MCF 10A (cell line): ENCODE measurements around the gene KLRC1. TPM values are rescaled to one million over a fixed set of nuclear protein-coding genes. Genes with fewer than 3 reads are reported as not detected.
"Not testable (repeated sequence)": the region's sequence is repeated elsewhere in the genome, so short reads cannot be mapped to it uniquely, and the experiment has no call there.

Experiments
- BruUV-seq: library from RNA; stranded (reverse); fragments of 400-500 nt; replicated peaks from 2 replicates; lab custom pipeline; 2021; lab: Mats Ljungman, UMichigan
- CTCF ChIA-PET: fragments of 300-600 bp; sonication (Branson Sonifier 250); formaldehyde crosslinking; extraction: SDS; loops from one replicate; lab custom pipeline; 2021; ENCODE audit warnings: antibody characterized with exemption, inconsistent platforms; lab: Yijun Ruan, JAX
- POLR2A ChIA-PET: fragments of 300-600, 350-650 bp; sonication (Branson Sonifier 250); formaldehyde crosslinking; extraction: SDS; loops from one replicate; lab custom pipeline; 2020; ENCODE audit warnings: antibody characterized with exemption, inconsistent platforms; lab: Yijun Ruan, JAX
- DNase-seq: peaks from one replicate; pipeline ENCODE4 v3.0.0-alpha.2; 2018; ENCODE audit not compliant: unreplicated experiment
- H3K27ac Mint-ChIP-seq: one replicate; pipeline ENCODE4 v1.8.0; 2022; ENCODE audit warnings: mild to moderate bottlenecking, low read depth, mixed read lengths; ENCODE audit not compliant: unreplicated experiment
- H3K27me3 Mint-ChIP-seq: one replicate; pipeline ENCODE4 v1.8.0; 2022; ENCODE audit warnings: mixed read lengths; ENCODE audit not compliant: insufficient read depth, unreplicated experiment
- H3K36me3 Mint-ChIP-seq: one replicate; pipeline ENCODE4 v1.8.0; 2022; ENCODE audit warnings: mild to moderate bottlenecking, moderate library complexity, mixed read lengths; ENCODE audit not compliant: insufficient read depth, unreplicated experiment
- H3K4me1 Mint-ChIP-seq: one replicate; pipeline ENCODE4 v1.8.0; 2022; ENCODE audit warnings: mixed read lengths; ENCODE audit not compliant: insufficient read depth, unreplicated experiment
- H3K4me3 Mint-ChIP-seq: one replicate; pipeline ENCODE4 v1.8.0; 2022; ENCODE audit warnings: mild to moderate bottlenecking, moderate library complexity, mixed read lengths; ENCODE audit not compliant: unreplicated experiment
- H3K9me3 Mint-ChIP-seq: one replicate; pipeline ENCODE4 v1.8.0; 2022; ENCODE audit warnings: mixed read lengths; ENCODE audit not compliant: unreplicated experiment
- intact Hi-C: fragments of 100-400 bp; cut with micrococcal nuclease; formaldehyde crosslinking; loops from 2 replicates; pipeline ENCODE4 v1.14.1; 2022
- total RNA-seq: library from RNA; stranded (reverse); gene quantifications from 2 replicates; pipeline ENCODE4 v1.2.3, GENCODE V29; 2022
- TF ChIP-seq, protein P1 (sequence below): fragments of 200-600 bp; IDR thresholded peaks from one replicate; pipeline ENCODE4 v1.8.0; 2022; ENCODE audit warnings: antibody characterized with exemption, mild to moderate bottlenecking; ENCODE audit not compliant: unreplicated experiment

The KLRC1 gene
- total RNA-seq, 1 experiment from 2014 or later, result not detected

DNA sequence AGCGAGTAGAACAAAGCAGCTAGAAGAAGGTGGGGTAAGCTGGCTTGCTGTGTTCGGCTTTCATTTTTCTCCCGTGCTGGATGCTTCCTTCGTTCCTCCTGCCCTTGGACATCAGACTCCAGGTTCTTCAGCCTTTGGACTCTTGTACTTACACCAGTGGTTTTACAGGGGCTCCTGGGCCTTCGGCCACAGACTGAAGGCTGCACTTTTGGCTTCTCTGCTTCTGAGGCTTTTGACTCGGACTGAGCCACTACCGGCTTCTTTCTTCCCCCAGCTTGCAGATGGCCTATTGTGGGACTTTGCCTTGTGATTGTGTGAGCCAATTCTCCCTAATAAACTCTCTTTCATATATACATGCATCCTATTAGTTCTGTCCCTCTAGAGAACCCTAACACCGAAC is 27.2 kb downstream of the KLRC1 start:
- H3K4me1 Mint-ChIP-seq, H3K4me3 Mint-ChIP-seq, intact Hi-C loops, H3K27me3 Mint-ChIP-seq, DNase-seq, H3K9me3 Mint-ChIP-seq, POLR2A ChIA-PET, H3K27ac Mint-ChIP-seq, CTCF ChIA-PET, H3K36me3 Mint-ChIP-seq, BruUV-seq: not testable (repeated sequence)

DNA sequence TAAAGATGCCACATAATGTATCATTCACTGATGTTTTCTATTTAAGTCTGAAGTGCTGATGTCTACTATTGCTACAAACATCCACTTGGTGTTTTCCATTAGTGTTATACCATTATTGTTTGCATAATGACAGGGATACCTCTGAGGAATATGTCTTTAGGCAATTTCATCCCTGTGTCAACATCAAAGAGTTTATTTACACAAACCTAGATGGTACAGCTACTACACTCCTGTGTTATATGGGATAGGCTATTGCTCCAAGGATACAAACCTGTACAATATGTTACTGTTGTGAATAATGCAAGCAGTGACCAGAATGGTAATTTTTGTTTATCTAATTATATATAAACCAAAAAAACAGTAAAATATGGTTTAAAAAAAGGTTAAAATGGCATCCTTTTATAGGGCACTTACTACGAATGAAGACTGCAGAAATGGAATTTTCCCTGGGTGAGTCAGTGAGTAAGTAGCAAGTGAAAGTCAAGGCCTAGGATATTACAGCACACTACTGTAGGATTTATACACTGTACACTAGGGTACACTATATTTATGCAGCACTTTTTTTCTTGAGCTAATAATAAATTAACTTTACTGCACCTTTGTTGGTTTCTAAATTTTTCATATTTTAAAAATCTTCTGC is 28.8 kb downstream of the KLRC1 start:
- POLR2A ChIA-PET, BruUV-seq, CTCF ChIA-PET, H3K27me3 Mint-ChIP-seq, H3K27ac Mint-ChIP-seq, H3K9me3 Mint-ChIP-seq, intact Hi-C loops, H3K36me3 Mint-ChIP-seq, DNase-seq, H3K4me3 Mint-ChIP-seq, H3K4me1 Mint-ChIP-seq: not testable (repeated sequence)

DNA sequence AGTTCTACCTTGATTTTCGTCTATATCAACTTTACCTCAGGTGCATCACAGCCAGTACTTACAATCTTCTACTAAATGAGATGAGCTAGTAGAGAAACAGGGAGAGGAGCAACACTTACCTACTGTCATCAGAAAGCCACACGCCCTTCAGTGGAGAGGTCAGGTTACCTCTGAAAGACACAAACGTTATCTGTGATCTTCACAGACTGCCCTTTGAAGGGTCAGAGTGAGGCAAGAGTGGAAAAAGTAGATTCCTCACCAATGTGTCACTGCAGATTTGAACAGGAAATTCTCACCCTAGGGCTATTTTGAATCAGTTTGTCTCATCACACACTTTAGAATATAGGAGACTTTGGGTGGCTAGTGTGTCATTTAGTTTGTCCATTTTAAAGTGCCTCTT is 31.0 kb downstream of the KLRC1 start:
- intact Hi-C loops, DNase-seq, H3K27me3 Mint-ChIP-seq, H3K36me3 Mint-ChIP-seq, BruUV-seq, H3K9me3 Mint-ChIP-seq, H3K4me3 Mint-ChIP-seq, H3K27ac Mint-ChIP-seq, CTCF ChIA-PET: not testable (repeated sequence)
- POLR2A ChIA-PET, result interaction anchor here (0.6 kb wide), 2 partner anchors 30 to 1142 kb away, joined by 3 to 4 read pairs; no protein-coding TSS in a partner anchor
- peaks cover 10% of the 10 kb centered on the region for H3K4me1 Mint-ChIP-seq

DNA sequence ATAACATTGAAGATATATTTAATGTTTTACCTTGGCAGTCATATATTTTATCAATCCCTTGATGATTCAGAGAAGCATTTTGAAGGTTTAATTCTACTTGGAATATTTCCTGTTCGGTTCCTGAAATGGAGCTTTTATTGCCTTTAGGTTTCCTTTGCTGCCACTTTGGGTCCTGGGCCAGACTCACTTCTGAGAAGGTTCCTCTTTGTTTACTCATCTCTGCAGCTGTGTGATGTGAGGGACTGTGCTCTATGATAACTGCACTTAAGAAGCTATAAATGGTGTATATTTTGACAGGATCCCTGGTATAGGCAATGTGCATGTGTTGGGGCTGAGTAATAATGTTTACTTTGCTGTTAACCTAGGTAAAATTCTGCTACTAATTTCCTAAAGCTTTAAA is 32.8 kb downstream of the KLRC1 start, which contains the start of gene KLRC3:
Gene KLRC3, minus strand, starts transcription at position 262 of the 400 bp plus-strand sequence. Its CDS starts 45 bp downstream, at position 217.
- Mint-ChIP-seq H3K27ac (peak within 1 kb of the TSS; percentile 63), H3K4me1 (peaks cover 10% of the 10 kb centered on the region), H3K4me3 (peak within 1 kb of the TSS; percentile 66)
- H3K27me3 Mint-ChIP-seq, intact Hi-C loops, H3K36me3 Mint-ChIP-seq, BruUV-seq, H3K9me3 Mint-ChIP-seq: not testable (repeated sequence)
- peak; percentile 9 for DNase-seq
- ChIA-PET POLR2A (interaction anchor here (0.6 to 1.3 kb wide), 5 partner anchors 15 to 55 kb away, joined by 3 to 8 read pairs (median 4); no protein-coding TSS in a partner anchor), CTCF (interaction anchor here (0.6 kb wide), 1 partner anchor 1160 kb away, joined by 4 read pairs; no protein-coding TSS in a partner anchor)

DNA sequence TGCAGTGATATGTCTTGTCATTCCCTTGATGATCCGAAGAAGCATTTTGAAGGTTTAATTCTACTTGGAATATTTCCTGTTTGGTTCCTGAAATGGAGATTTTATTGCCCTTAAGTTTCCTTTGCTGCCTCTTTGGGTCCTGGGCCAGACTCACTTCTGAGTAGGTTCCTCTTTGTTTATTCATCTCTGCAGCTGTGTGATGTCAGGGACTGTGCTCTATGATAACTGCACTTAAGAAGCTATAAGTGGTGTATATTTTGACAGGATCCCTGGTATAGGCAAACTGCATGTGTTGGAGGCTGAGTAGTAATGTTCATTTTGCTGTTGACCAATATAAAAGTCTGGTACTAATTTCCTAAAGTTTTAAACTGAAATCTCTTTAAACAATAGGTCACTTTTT is 43.8 kb downstream of the KLRC1 start, which contains the start of gene KLRC4:
Gene KLRC4, minus strand, starts transcription at position 366 of the 400 bp plus-strand sequence. Its CDS starts 182 bp downstream, at position 184.
- Mint-ChIP-seq H3K4me1 (no peaks in the 10 kb centered on the region), H3K27me3 (no peaks in the 10 kb centered on the region), H3K4me3 (no peak within 1 kb of the TSS), H3K36me3 (peaks cover 8% of the 10 kb centered on the region), H3K9me3 (no peaks in the 10 kb centered on the region), H3K27ac (no peak within 1 kb of the TSS)
- ChIA-PET CTCF (no interaction called here), POLR2A (no interaction called here)
- DNase-seq, result no peak
- intact Hi-C loops, result no loop called here
- no TSS peak for BruUV-seq
- TF ChIP-seq, protein P1, sequence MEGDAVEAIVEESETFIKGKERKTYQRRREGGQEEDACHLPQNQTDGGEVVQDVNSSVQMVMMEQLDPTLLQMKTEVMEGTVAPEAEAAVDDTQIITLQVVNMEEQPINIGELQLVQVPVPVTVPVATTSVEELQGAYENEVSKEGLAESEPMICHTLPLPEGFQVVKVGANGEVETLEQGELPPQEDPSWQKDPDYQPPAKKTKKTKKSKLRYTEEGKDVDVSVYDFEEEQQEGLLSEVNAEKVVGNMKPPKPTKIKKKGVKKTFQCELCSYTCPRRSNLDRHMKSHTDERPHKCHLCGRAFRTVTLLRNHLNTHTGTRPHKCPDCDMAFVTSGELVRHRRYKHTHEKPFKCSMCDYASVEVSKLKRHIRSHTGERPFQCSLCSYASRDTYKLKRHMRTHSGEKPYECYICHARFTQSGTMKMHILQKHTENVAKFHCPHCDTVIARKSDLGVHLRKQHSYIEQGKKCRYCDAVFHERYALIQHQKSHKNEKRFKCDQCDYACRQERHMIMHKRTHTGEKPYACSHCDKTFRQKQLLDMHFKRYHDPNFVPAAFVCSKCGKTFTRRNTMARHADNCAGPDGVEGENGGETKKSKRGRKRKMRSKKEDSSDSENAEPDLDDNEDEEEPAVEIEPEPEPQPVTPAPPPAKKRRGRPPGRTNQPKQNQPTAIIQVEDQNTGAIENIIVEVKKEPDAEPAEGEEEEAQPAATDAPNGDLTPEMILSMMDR, result no peak

DNA sequence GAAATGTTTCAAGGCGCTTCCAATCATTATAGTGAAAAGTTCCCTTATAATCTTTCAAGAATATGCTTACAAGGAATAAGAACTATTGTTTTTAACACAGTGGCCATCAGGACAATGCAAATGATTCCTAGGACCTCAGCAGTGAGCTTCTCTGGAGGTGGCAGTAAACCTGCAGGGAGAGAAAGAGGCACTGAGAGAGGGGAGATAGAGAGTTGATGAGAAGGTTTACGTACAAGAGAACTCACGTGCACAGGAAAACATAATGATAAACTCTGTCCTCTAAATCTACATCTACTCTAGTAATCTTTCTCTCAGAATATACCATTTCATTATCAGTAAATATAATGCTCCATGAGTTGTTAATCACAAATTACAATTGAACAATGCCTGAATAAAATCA is 44.3 kb downstream of the KLRC1 start:
- TF ChIP-seq, protein P1, result no peak
- H3K9me3 Mint-ChIP-seq, result no peaks in the 10 kb centered on the region
- no peaks in the 10 kb centered on the region for H3K4me1 Mint-ChIP-seq
- ChIA-PET CTCF (no interaction called here), POLR2A (no interaction called here)
- H3K27ac Mint-ChIP-seq, result no peak overlapping the region
- no TSS peak for BruUV-seq
- intact Hi-C loops, result no loop called here
- no peaks in the 10 kb centered on the region for H3K27me3 Mint-ChIP-seq
- H3K36me3 Mint-ChIP-seq, result peaks cover 8% of the 10 kb centered on the region
- H3K4me3 Mint-ChIP-seq, result no peak overlapping the region
- no peak for DNase-seq
